Stimulated activated CD8-positive, alpha-beta memory T cell treated with anti-CD3 and anti-CD28 coated beads, Interleukin-12 subunit alpha, Interleukin-12 subunit beta, amount 100 ng/mL, for 4 hours (primary cell): ENCODE data around the gene IFITM5.

Experiments used
- DNase-seq: peaks from one replicate; pipeline ENCODE4 v3.0.0-alpha.2; 2020; ENCODE audit warnings: low read depth

The IFITM5 gene

GRCh38 chr11:266676-267439 is 32.5 kb downstream of the IFITM5 start:
- no peak for DNase-seq

GRCh38 chr11:261624-262023 is 37.7 kb downstream of the IFITM5 start:
- DNase-seq: no peak

GRCh38 chr11:259413-259812 is 39.9 kb downstream of the IFITM5 start:
- no peak for DNase-seq

- DNase-seq: no peak
Observed at GRCh38 chr11:257766-258493, 41.4 kb downstream of the IFITM5 start.

DNA sequence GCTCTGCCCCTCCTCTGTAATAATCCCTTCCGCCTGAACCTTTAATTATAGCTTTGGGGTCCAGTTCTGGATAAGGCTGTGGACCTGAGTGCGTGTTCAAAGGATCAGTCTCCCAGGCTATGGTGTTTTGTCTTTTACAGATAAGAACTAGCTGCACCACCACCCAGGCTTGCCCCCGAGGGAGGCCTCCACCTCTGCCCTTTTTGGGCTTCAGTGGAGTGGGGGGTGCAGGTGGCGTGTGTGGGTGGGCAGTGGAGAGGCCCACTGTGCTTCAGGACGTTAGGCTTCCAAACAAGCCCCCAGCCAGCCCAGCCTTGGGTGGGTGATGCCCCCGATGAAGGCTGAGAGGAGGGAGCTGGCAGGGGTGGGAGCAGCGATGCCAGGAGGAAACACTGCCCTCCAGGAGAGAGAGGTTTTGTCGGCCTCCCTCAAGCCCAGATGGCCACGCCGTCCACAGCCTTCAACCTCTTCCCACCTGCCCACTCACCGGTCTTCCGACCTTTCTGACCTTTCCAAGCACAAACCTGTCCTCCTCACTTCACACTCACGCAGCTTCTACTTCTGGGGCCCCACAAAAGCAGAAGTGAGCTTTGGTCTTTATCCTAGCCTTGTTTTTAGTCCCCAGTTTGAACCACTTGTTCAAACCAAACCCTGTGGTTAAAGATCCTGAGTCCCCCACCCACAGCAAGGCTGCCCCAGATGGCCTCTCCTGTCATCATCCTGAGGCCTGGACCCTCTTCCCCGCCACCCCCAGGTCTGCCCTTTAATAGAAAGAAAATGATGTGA is 42.2 kb downstream of the IFITM5 start:
- no peak for DNase-seq

DNA sequence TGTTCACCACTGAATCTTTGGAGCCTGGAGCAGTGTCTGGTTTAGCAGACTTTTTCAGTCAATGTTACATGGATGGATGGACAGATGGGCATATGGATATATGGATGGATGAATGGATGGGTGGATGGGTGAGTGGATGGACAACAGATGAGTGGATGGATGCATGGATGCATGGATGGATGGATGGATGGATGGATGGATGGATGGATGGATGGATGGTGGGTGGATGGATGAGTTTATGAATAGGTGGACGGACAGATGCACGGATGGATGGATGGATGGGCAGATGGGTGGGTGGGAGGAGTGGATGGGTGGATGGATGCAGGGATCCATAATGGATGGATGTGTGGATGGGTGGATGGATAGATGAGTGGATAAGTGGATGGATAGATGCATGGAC is 43.5 kb downstream of the IFITM5 start:
- DNase-seq: no peak

DNA sequence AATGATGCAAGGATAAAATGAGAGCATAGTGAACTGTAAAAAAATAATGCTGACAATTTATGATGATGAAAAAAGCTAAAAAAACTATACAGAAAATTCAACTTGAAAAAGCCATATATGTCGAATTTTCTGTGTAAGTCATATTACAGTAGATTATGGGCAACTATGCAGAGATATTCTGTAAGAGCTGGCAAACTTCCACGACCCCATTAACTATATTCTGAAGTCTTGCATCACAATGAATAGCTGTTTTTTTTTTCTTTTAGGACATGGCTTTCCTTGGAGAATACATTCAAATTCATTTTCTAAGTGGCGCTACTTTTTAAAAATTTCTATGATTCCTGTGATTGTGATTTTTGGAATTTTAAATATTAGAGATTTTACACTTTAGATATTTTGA is 44.1 kb downstream of the IFITM5 start:
- DNase-seq: no peak

GRCh38 chr11:253886-254270 is 45.4 kb downstream of the IFITM5 start:
- DNase-seq: no peak

DNA sequence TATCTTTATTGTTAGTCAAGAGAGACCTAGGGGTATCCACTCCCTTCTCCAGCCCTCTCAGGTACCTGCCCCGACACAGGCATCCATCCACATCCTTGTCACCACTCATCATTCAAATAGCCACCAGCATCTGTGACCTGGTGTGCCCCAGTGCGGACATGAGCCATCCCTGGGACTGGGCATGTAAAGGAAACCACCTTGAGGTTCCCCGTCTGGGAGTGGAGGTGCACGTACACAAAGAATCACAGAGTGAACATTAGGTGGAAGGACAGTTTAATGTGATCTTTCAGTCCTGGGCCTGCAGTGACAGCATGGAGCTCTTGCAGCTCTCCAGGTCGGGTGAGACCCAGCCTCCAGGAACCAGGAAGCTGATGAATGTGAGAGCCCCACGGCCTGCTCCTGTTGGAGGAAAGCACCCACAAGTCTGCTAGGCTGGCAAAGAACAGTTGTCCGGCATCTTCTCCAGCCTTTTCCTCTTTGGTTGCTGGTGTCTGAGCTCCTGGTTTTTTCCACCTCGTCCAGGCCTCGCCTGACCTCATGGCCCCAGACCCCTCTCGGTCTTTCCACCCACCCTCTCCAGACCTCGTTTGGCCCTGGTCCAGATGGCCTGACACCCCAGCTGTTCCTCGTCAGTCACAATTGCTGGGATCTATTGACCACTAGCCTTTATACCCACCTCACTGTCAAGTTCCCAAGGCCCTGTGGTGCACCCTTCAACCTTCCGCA is 46.0 kb downstream of the IFITM5 start:
- no peak for DNase-seq

GRCh38 chr11:252666-253065 is 46.7 kb downstream of the IFITM5 start:
- DNase-seq: no peak

GRCh38 chr11:251550-251949 is 47.8 kb downstream of the IFITM5 start:
- DNase-seq: no peak

GRCh38 chr11:250740-251299 is 48.5 kb downstream of the IFITM5 start:
- DNase-seq: peak; percentile 60

DNA sequence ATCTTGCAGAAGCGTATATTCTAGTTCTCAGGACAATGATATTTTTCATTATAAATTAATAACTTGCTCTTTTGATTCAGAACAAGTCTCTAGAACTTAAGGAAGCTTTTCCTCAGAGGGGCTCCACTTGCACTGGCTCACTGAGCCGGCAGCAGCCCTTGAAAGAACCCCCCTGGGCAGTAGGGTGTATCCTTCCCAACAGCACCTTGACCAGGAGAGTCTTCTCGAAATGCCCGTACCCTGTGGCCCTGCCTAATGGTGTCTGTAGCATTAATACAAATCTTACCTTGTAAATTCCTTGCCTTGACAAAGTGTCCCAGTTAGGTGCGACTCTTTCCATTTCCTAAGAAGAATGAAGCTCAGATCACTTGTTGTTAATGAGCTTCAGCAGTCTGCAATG is 49.1 kb downstream of the IFITM5 start:
- DNase-seq: no peak

- DNase-seq: no peak
Observed at GRCh38 chr11:249062-249461, 50.3 kb downstream of the IFITM5 start.
